ENCODE data around the gene KCNK2.

KCNK2 gene

GRCh38 chr1:215082532-215083382, at the start of gene KCNK2:
Gene KCNK2, plus strand, starts transcription at chr1:215082737. Its CDS starts 649 bp downstream, at chr1:215083386.
- no peak for DNase-seq

GRCh38 chr1:215032911-215033526, 49.5 kb upstream of the KCNK2 start:
- no peak for DNase-seq

GRCh38 chr1:215040190-215040589, 42.3 kb upstream of the KCNK2 start:
- no peak for DNase-seq

GRCh38 chr1:215043401-215043800, 39.1 kb upstream of the KCNK2 start:
- DNase-seq: no peak

- no peak for DNase-seq
Observed at GRCh38 chr1:215044151-215044550, 38.4 kb upstream of the KCNK2 start.

- DNase-seq: no peak
Observed at GRCh38 chr1:215045698-215046308, 36.7 kb upstream of the KCNK2 start.

GRCh38 chr1:215052256-215053015, 30.1 kb upstream of the KCNK2 start:
- no peak for DNase-seq

GRCh38 chr1:215054266-215054665, 28.3 kb upstream of the KCNK2 start:
- no peak for DNase-seq

- no peak for DNase-seq
Observed at GRCh38 chr1:215055281-215055935, 27.1 kb upstream of the KCNK2 start.

GRCh38 chr1:215056584-215056983, 26.0 kb upstream of the KCNK2 start:
- no peak for DNase-seq

GRCh38 chr1:215059947-215060346, 22.6 kb upstream of the KCNK2 start:
- DNase-seq: no peak

GRCh38 chr1:215064327-215064726, 18.2 kb upstream of the KCNK2 start:
- DNase-seq: no peak

GRCh38 chr1:215071078-215071477, 11.5 kb upstream of the KCNK2 start:
- no peak for DNase-seq

GRCh38 chr1:215076322-215076721, 6.2 kb upstream of the KCNK2 start:
- DNase-seq: no peak

- no peak for DNase-seq
Observed at GRCh38 chr1:215079456-215079855, 3.1 kb upstream of the KCNK2 start.

GRCh38 chr1:215081661-215082531, 641 bp upstream of the KCNK2 start:
- DNase-seq: no peak

GRCh38 chr1:215083383-215083961, 935 bp downstream of the KCNK2 start:
- no peak for DNase-seq

- no peak for DNase-seq
Observed at GRCh38 chr1:215084621-215085020, 2.1 kb downstream of the KCNK2 start.

GRCh38 chr1:215087603-215088002, 5.1 kb downstream of the KCNK2 start:
- no peak for DNase-seq

GRCh38 chr1:215094381-215094780, 11.8 kb downstream of the KCNK2 start:
- DNase-seq: no peak

GRCh38 chr1:215095524-215095923, 13.0 kb downstream of the KCNK2 start:
- no peak for DNase-seq
